H1 (cell line): ENCODE results near the gene KLHL2. TPM values are rescaled to one million over a fixed set of nuclear protein-coding genes. Genes with fewer than 3 reads are reported as not detected.

Source experiments
- CTCF ChIA-PET: fragments of 300-600 bp; sonication (Branson Sonifier 250); formaldehyde crosslinking; loops from one replicate; lab custom pipeline; 2021; ENCODE audit not compliant: partially characterized antibody; lab: Charles Lee
- POLR2A ChIA-PET: fragments of 300-600 bp; sonication (Branson Sonifier 250); formaldehyde crosslinking; loops from one replicate; lab custom pipeline; 2021; ENCODE audit warnings: inconsistent platforms; ENCODE audit not compliant: partially characterized antibody; lab: Charles Lee
- DNase-seq, 2 experiments: peaks; one replicate each; pipeline versions ENCODE4 v3.0.0 to v3.0.0-alpha.2; 2010 to 2022; ENCODE audit warnings: low spot score in 2 of 2, low read depth in 1 of 2, mixed read lengths in 1 of 2
- FAIRE-seq: peaks from 2 replicates; lab custom pipeline; 2011; peaks lifted over from hg19 to GRCh38; lab: Jason Lieb, UNC
- H2AFZ ChIP-seq: 2 replicates; pipeline ENCODE4 v1.8.1; 2012; ENCODE audit warnings: low read length, inconsistent platforms
- H2AK5ac ChIP-seq: 2 replicates; pipeline ENCODE4 v1.6.1; 2013; ENCODE audit warnings: low read depth, low read length
- H2BK120ac ChIP-seq: replicated peaks from 2 replicates; pipeline ENCODE3; 2013; ENCODE audit warnings: low read depth, low read length, inconsistent platforms
- H2BK12ac ChIP-seq: 2 replicates; pipeline ENCODE4 v1.6.1; 2013; ENCODE audit warnings: low read depth, low read length
- H2BK15ac ChIP-seq: 2 replicates; pipeline ENCODE4 v1.6.1; 2013; ENCODE audit warnings: low read length
- H2BK20ac ChIP-seq: 2 replicates; pipeline ENCODE4 v1.6.1; 2013; ENCODE audit warnings: low read length
- H2BK5ac ChIP-seq: 2 replicates; pipeline ENCODE4 v1.6.1; 2013; ENCODE audit warnings: low read depth, low read length
- H3K14ac ChIP-seq: 2 replicates; pipeline ENCODE4 v1.6.1; 2013; ENCODE audit warnings: inconsistent platforms; ENCODE audit not compliant: insufficient read length
- H3K18ac ChIP-seq: 2 replicates; pipeline ENCODE4 v1.6.1; 2013; ENCODE audit warnings: low read length; ENCODE audit errors: extremely low read depth
- H3K23ac ChIP-seq: 2 replicates; pipeline ENCODE4 v1.6.1; 2013; ENCODE audit warnings: inconsistent platforms; ENCODE audit not compliant: insufficient read length
- H3K23me2 ChIP-seq: 2 replicates; pipeline ENCODE4 v1.6.1; 2013; ENCODE audit warnings: low read depth, low read length
- H3K27ac ChIP-seq: 2 replicates; pipeline ENCODE4 v1.6.1; 2011; ENCODE audit warnings: low read depth, low read length, inconsistent platforms
- H3K27me3 ChIP-seq, 4 experiments: replicated peaks in 1 of 4; 1 replicate in 1 of 4; 2 replicates in 3 of 4; pipeline versions ENCODE4 v1.6.1 to v1.8.1; 2011 to 2013; ENCODE audit warnings: low read length in 3 of 4, mild to moderate bottlenecking in 3 of 4, inconsistent platforms in 2 of 4, mixed read lengths in 2 of 4, moderate library complexity in 1 of 4; ENCODE audit not compliant: control insufficient read depth in 3 of 4, insufficient read depth in 3 of 4; ENCODE audit errors: extremely low read depth in 1 of 4
- H3K36me3 ChIP-seq, 4 experiments: 2 replicates each; pipeline versions ENCODE4 v1.6.1 to v1.8.1; 2011 to 2013; ENCODE audit warnings: mild to moderate bottlenecking in 4 of 4, low read length in 3 of 4, moderate library complexity in 2 of 4, control low read depth in 1 of 4, inconsistent platforms in 1 of 4; ENCODE audit not compliant: insufficient read depth in 4 of 4, control insufficient read depth in 2 of 4
- H3K4ac ChIP-seq: replicated peaks from 2 replicates; pipeline ENCODE3; 2013; ENCODE audit warnings: low read length, low read depth, mixed read lengths, inconsistent platforms; ENCODE audit not compliant: insufficient read length
- H3K4me1 ChIP-seq, 4 experiments: replicated peaks in 1 of 4; 1 replicate in 1 of 4; 2 replicates in 3 of 4; pipeline versions ENCODE4 v1.6.1 to v1.8.1; 2011 to 2013; ENCODE audit warnings: low read length in 3 of 4, inconsistent platforms in 2 of 4, mixed read lengths in 1 of 4; ENCODE audit not compliant: insufficient read depth in 4 of 4, control insufficient read depth in 3 of 4
- H3K4me2 ChIP-seq, 2 experiments: 2 replicates each; pipeline versions ENCODE4 v1.6.1 to v1.8.1; 2011 to 2013; ENCODE audit warnings: low read depth in 2 of 2, low read length in 2 of 2, control low read depth in 1 of 2, inconsistent platforms in 1 of 2, mild to moderate bottlenecking in 1 of 2; ENCODE audit not compliant: insufficient read depth in 1 of 2
- H3K4me3 ChIP-seq, 4 experiments: fragments of 200-600, 300-600 bp in 1 of 4; sonication (generic), shearing (Covaris generic), sonication (Bioruptor Twin) in 1 of 4; 2 replicates each; pipeline versions ENCODE4 v1.5.1 to v1.8.1; 2011 to 2016; ENCODE audit warnings: low read length in 4 of 4, low read depth in 3 of 4, control low read depth in 2 of 4, inconsistent platforms in 2 of 4, mild to moderate bottlenecking in 2 of 4, mixed read lengths in 1 of 4, moderate library complexity in 1 of 4; ENCODE audit not compliant: insufficient read depth in 2 of 4; ENCODE audit errors: extremely low read depth in 1 of 4
- H3K56ac ChIP-seq: replicated peaks from 2 replicates; pipeline ENCODE3; 2013; ENCODE audit warnings: low read depth, mild to moderate bottlenecking, mixed read lengths, low read length, inconsistent platforms; ENCODE audit not compliant: insufficient read length
- H3K79me1 ChIP-seq: 2 replicates; pipeline ENCODE4 v1.6.1; 2013; ENCODE audit warnings: low read depth, low read length, control low read depth
- H3K79me2 ChIP-seq, 2 experiments: 2 replicates each; pipeline versions ENCODE4 v1.6.1 to v1.8.1; 2012 to 2013; ENCODE audit warnings: low read length in 2 of 2, mild to moderate bottlenecking in 2 of 2, inconsistent platforms in 1 of 2; ENCODE audit not compliant: insufficient read depth in 2 of 2, control insufficient read depth in 1 of 2
- H3K9ac ChIP-seq, 4 experiments: replicated peaks in 1 of 4; 1 replicate in 1 of 4; 2 replicates in 3 of 4; pipeline versions ENCODE4 v1.6.1 to v1.8.1; 2011 to 2013; ENCODE audit warnings: low read depth in 3 of 4, low read length in 3 of 4, control low read depth in 2 of 4, mild to moderate bottlenecking in 2 of 4, moderate library complexity in 2 of 4, inconsistent platforms in 1 of 4; ENCODE audit errors: extremely low read depth in 1 of 4
- H3K9me3 ChIP-seq, 2 experiments: 2 replicates each; pipeline versions ENCODE4 v1.6.1 to v1.8.1; 2012 to 2013; ENCODE audit warnings: mild to moderate bottlenecking in 2 of 2, moderate library complexity in 2 of 2, control low read depth in 1 of 2, inconsistent platforms in 1 of 2, low read depth in 1 of 2, low read length in 1 of 2, mixed read lengths in 1 of 2; ENCODE audit not compliant: insufficient read depth in 2 of 2
- H4K20me1 ChIP-seq, 2 experiments: replicated peaks in 1 of 2; 2 replicates each; pipeline versions ENCODE3 to v1.8.1; 2011 to 2013; ENCODE audit warnings: inconsistent platforms in 2 of 2, low read length in 2 of 2, mild to moderate bottlenecking in 1 of 2; ENCODE audit not compliant: insufficient read depth in 2 of 2, control insufficient read depth in 1 of 2
- H4K5ac ChIP-seq: 2 replicates; pipeline ENCODE4 v1.6.1; 2013; ENCODE audit warnings: low read length, low read depth, mixed read lengths, inconsistent platforms; ENCODE audit not compliant: insufficient read length
- H4K8ac ChIP-seq: 2 replicates; pipeline ENCODE4 v1.8.0; 2013; ENCODE audit warnings: mild to moderate bottlenecking, moderate library complexity, low read length, inconsistent platforms; ENCODE audit not compliant: insufficient read depth; ENCODE audit errors: extremely low read depth
- H4K91ac ChIP-seq: replicated peaks from 2 replicates; pipeline ENCODE3; 2013; ENCODE audit warnings: low read length, mixed read lengths, inconsistent platforms; ENCODE audit not compliant: insufficient read length
- CEBPB ChIP-seq: IDR thresholded peaks from 2 replicates; pipeline ENCODE4 v1.6.1; 2012; ENCODE audit warnings: low read depth, low read length
- CHD2 ChIP-seq: IDR thresholded peaks from 2 replicates; pipeline ENCODE4 v1.6.1; 2012; ENCODE audit warnings: low read length, improper control_type of control experiment
- CREB1 ChIP-seq: IDR thresholded peaks from 2 replicates; pipeline ENCODE4 v1.6.1; 2012; ENCODE audit warnings: inconsistent platforms
- JUN ChIP-seq: IDR thresholded peaks from 2 replicates; pipeline ENCODE4 v1.6.1; 2011; ENCODE audit warnings: low read depth, mild to moderate bottlenecking, improper control_type of control experiment, low read length
- KDM1A ChIP-seq: fragments of 200-600, 300-600 bp; sonication (generic); IDR thresholded peaks from 2 replicates; pipeline ENCODE4 v1.7.1; 2016; ENCODE audit warnings: mild to moderate bottlenecking, low read length, borderline replicate concordance
- SIN3A ChIP-seq, 2 experiments: IDR thresholded peaks in 1 of 2; conservative IDR thresholded peaks in 1 of 2; 2 replicates each; pipeline ENCODE4 v1.6.1; 2011 to 2012; ENCODE audit warnings: low read length in 2 of 2, improper control_type of control experiment in 1 of 2, low read depth in 1 of 2, mild to moderate bottlenecking in 1 of 2
- SIRT6 ChIP-seq: IDR thresholded peaks from one replicate; pipeline ENCODE4 v1.7.1; 2012; ENCODE audit warnings: low read length, inconsistent platforms
- SIX5 ChIP-seq: IDR thresholded peaks from 2 replicates; pipeline ENCODE4 v1.6.1; 2011; ENCODE audit warnings: mild to moderate bottlenecking, low read depth, low read length
- TAF1 ChIP-seq: IDR thresholded peaks from 2 replicates; pipeline ENCODE4 v1.6.1; 2011; ENCODE audit warnings: mild to moderate bottlenecking, low read depth, low read length
- TEAD4 ChIP-seq: IDR thresholded peaks from 2 replicates; pipeline ENCODE4 v1.6.1; 2012; ENCODE audit warnings: low read depth, low read length, inconsistent platforms, mixed read lengths
- WGBS, 2 experiments: shearing (Covaris generic) in 1 of 2; methylation state at CpG; one replicate each; pipeline versions ENCODE4 v1.1.6 to v1.1.7; 2013 to 2015; ENCODE audit warnings: low lambda C conversion rate in 2 of 2, mixed read lengths in 2 of 2, inconsistent platforms in 1 of 2, low coverage in 1 of 2, missing lambda C conversion rate in 1 of 2; ENCODE audit not compliant: insufficient replicate concordance in 2 of 2, insufficient coverage in 1 of 2, insufficient read length in 1 of 2; ENCODE audit errors: extremely low coverage in 1 of 2, missing lambda C conversion rate in 1 of 2; 5-methylcytosine and 5-hydroxymethylcytosine counted together
- polyA plus RNA-seq, 7 experiments: library from polyadenylated mRNA; depleted of rRNA in 3 of 7; stranded (reverse) in 5 of 7; unstranded in 2 of 7; fragments of >200 nt in 5 of 7; fragments of 200-250 nt in 2 of 7; gene quantifications; 1 replicate in 5 of 7; 2 replicates in 1 of 7; 4 replicates in 1 of 7; pipeline versions ENCODE4 v1.2.1 to v1.2.3, GENCODE V29; 2011 to 2013; ENCODE audit warnings: missing spikeins in 2 of 7, mixed read lengths in 2 of 7
- total RNA-seq: library from RNA; stranded (reverse); fragmentation: NEBNext Ultra II Directional; extraction: Animal tissue kit (Norgen Biotek cat#: 25700); gene quantifications from 2 replicates; pipeline ENCODE4 v1.2.1, GENCODE V29; 2021

KLHL2 gene
- total and polyA plus RNA-seq, 2 of the 8 experiments (the other 6 are each of a cell fraction or from before 2014, with no cell fraction given) = 5.2 to 12.0 TPM

GRCh38 chr4:165361810-165362209 lies 154.4 kb downstream of the KLHL2 start:
- ChIA-PET CTCF (interaction anchor here (0.5 to 3.4 kb wide), 2 partner anchors 22 to 285 kb away, joined by 5 to 13 read pairs; no protein-coding TSS in a partner anchor), POLR2A (no interaction called here)
- Histone ChIP-seq H4K20me1 (no peaks in the 10 kb centered on the region), H3K23ac (no peak overlapping the region), H2BK120ac (no peak overlapping the region), H3K4me2 (no peak overlapping the region), H3K79me1 (no peaks in the 10 kb centered on the region), H3K9ac (no peak overlapping the region), H4K91ac (no peak overlapping the region), H2BK5ac (no peak overlapping the region), H2AFZ (no peak overlapping the region), H2BK15ac (no peak overlapping the region)
- no peak for FAIRE-seq
- no peak for DNase-seq
- 89% methylated on average over 2 of the region's 2 CpGs; no CpG with 5 or more reads in 1 of the 2 experiments for WGBS, 2 experiments
- TF ChIP-seq SIRT6 (no peak), TAF1 (no peak), KDM1A (no peak), CEBPB (no peak), TEAD4 (no peak), JUN (no peak), SIX5 (no peak), CHD2 (no peak), SIN3A (conservative IDR thresholded peaks at IDR 0.05 in 1 of 2, IDR thresholded peaks at IDR 0.05 in 1 of 2; ENCODE audit: low read depth in 1 of 2, low read length in 2 of 2) (no peak), CREB1 (no peak)
- TF ChIP-seq, all 59 proteins: peak for 0
- H3K18ac ChIP-seq = no peak overlapping the region
- H3K14ac ChIP-seq = no peak overlapping the region
- no peaks in the 10 kb centered on the region for H3K4me1 ChIP-seq
- no peak overlapping the region for H2BK12ac ChIP-seq
- no peaks in the 10 kb centered on the region for H3K9me3 ChIP-seq
- H3K23me2 ChIP-seq = peaks cover 3% of the 10 kb centered on the region; the same call in 1 of the 2 replicates
- no peaks in the 10 kb centered on the region for H3K79me2 ChIP-seq
- no peaks in the 10 kb centered on the region for H3K36me3 ChIP-seq
- no peak overlapping the region for H3K4me3 ChIP-seq
- H4K8ac ChIP-seq = no peak overlapping the region
- H3K27ac ChIP-seq = no peak overlapping the region
- no peak overlapping the region for H4K5ac ChIP-seq
- H3K27me3 ChIP-seq = no peaks in the 10 kb centered on the region
- no peak overlapping the region for H2AK5ac ChIP-seq
- no peak overlapping the region for H2BK20ac ChIP-seq
- H3K56ac ChIP-seq = no peak overlapping the region
- no peak overlapping the region for H3K4ac ChIP-seq
